ACC112 (cell line): ENCODE results near the gene WFDC10B.
"Not testable (repeated sequence)": the region's sequence is repeated elsewhere in the genome, so short reads cannot be mapped to it uniquely, and the experiment has no call there.

Experiments used
- H2AFZ ChIP-seq: fragments of 200-600 bp; sonication (generic); one replicate; pipeline ENCODE4 v1.6.0; 2017; ENCODE audit warnings: antibody characterized with exemption, low read length; ENCODE audit not compliant: unreplicated experiment
- H3K27ac ChIP-seq: fragments of 200-600 bp; sonication (generic); 2 replicates; pipeline ENCODE4 v1.5.1; 2014; ENCODE audit warnings: low read depth, mild to moderate bottlenecking, antibody characterized with exemption, low read length, moderate library complexity
- H3K27me3 ChIP-seq: fragments of 200-600 bp; sonication (generic); 2 replicates; pipeline ENCODE4 v1.6.1; 2014; ENCODE audit warnings: mild to moderate bottlenecking, antibody characterized with exemption, low read length, moderate library complexity, mixed read lengths; ENCODE audit not compliant: insufficient read depth
- H3K36me3 ChIP-seq: fragments of 200-600 bp; sonication (generic); 2 replicates; pipeline ENCODE4 v1.6.1; 2016; ENCODE audit warnings: mild to moderate bottlenecking, antibody characterized with exemption, low read length, moderate library complexity, mixed read lengths; ENCODE audit not compliant: insufficient read depth
- H3K4me1 ChIP-seq: fragments of 200-600 bp; sonication (generic); one replicate; pipeline ENCODE4 v1.6.1; 2016; ENCODE audit warnings: low read length, mixed read lengths; ENCODE audit not compliant: insufficient read depth, unreplicated experiment, control insufficient read depth
- H3K4me3 ChIP-seq: fragments of 200-600 bp; sonication (generic); 2 replicates; pipeline ENCODE4 v1.5.1; 2014; ENCODE audit warnings: mild to moderate bottlenecking, low read depth, low read length
- H3K79me2 ChIP-seq: fragments of 200-600 bp; sonication (generic); one replicate; pipeline ENCODE4 v1.6.0; 2016; ENCODE audit warnings: low read length; ENCODE audit not compliant: control insufficient read depth, unreplicated experiment, insufficient read depth

The WFDC10B gene

DNA sequence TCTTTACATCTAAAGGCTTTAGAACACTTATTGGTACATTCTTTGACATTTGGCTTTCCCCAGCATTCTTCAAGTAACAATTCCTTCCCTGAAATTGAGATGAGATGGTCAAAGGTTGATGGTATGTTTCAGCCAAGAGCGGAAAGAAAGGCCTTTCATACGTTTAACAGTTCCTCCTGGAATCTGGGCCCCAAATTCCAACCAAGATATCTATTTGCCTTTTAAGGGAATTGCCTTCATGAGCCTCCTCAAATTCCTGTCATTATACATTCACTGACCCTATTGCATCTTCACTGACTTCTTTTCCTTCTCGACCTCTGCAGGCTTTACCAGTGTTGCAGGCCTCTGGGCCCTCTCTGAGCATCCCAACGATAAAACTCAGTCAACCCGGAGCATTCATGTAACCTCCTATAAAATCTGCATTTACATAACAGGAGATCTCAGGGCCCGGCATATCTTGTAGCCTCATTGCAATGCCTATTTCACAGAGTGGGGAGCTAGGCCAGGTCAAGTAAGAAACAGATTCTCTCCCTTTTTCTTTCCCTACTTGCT, 55.4 kb downstream of the WFDC10B start:
- no peaks in the 10 kb centered on the region for H3K79me2 ChIP-seq
- no peaks in the 10 kb centered on the region for H3K36me3 ChIP-seq
- no peaks in the 10 kb centered on the region for H3K27me3 ChIP-seq
- no peak overlapping the region for H2AFZ ChIP-seq
- no peak overlapping the region for H3K4me3 ChIP-seq
- H3K27ac ChIP-seq, result no peak overlapping the region
- H3K4me1 ChIP-seq, result no peaks in the 10 kb centered on the region

DNA sequence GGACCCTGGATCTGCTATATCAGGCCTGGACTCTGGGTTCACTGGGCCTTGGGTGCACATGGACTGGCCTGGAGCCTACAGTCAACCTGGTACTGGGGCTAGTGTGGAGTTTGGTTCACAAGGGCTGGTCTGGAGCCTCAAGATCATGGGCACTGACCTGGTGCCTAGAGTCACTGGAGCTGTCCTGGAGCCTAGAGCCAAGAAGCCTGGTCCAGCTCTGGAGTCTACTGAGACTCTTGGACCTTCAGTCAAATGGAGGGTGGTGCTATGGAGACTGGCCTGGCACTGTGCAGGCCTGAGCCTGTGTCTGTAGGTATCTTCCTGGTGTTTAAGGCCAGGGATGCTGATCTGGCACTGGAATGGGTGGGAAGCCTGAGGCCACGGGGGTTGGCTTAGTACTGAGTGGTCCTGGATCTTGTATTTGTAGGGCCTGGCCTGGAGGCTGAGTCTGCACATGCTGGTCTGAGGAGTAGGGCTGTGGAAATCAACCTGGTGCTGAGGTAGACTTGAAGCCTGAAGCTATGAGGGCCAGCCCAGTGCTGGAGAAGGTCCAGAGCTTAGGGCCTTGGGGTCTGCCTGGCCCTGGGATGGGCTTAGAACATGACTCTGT, 57.3 kb downstream of the WFDC10B start:
- Histone ChIP-seq H3K36me3 (no peaks in the 10 kb centered on the region), H3K27me3 (no peaks in the 10 kb centered on the region), H3K27ac (no peak overlapping the region), H3K79me2 (no peaks in the 10 kb centered on the region), H3K4me3 (no peak overlapping the region), H3K4me1 (no peaks in the 10 kb centered on the region), H2AFZ (no peak overlapping the region)

DNA sequence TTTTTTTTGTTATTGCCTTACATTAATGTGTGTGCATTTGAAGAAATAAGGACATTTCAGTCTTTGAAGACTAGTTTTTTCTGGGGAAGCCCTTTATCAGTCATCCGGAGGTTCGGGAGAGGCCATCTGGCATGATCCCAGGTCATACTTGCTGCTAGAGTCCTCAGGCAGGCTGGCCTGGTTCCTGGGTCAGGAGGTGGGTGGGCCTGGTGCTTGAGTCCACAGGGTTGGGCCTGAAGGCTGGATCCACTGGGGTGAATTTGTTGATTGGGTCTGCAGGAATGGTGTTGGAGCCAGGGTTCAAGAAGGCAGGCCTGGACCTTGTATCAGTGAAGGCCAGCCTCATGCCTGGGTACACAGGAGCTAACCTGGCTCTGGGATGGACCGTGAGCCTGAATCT, 57.9 kb downstream of the WFDC10B start:
- Histone ChIP-seq H3K4me3 (no peak overlapping the region), H3K79me2 (no peaks in the 10 kb centered on the region), H3K27ac (no peak overlapping the region), H3K4me1 (no peaks in the 10 kb centered on the region), H3K27me3 (no peaks in the 10 kb centered on the region), H3K36me3 (no peaks in the 10 kb centered on the region), H2AFZ (no peak overlapping the region)

DNA sequence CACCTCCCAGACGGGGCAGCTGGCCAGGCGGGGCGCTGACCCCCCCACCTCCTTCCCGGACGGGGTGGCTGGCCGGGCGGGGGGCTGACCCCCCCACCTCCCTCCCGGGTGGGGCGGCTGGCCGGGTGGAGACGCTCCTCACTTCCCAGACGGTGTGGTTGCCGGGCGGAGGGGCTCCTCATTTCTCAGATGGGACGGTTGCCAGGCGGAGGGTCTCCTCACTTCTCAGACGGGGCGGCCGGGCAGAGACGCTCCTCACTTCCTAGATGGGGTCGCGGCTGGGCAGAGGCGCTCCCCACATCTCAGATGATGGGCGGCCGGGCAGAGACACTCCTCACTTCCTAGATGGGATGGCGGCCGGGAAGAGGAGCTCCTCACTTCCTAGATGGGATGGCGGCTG, 59.0 kb downstream of the WFDC10B start:
- H3K27me3 ChIP-seq, H2AFZ ChIP-seq, H3K4me1 ChIP-seq, H3K27ac ChIP-seq, H3K79me2 ChIP-seq, H3K36me3 ChIP-seq, H3K4me3 ChIP-seq: not testable (repeated sequence)

DNA sequence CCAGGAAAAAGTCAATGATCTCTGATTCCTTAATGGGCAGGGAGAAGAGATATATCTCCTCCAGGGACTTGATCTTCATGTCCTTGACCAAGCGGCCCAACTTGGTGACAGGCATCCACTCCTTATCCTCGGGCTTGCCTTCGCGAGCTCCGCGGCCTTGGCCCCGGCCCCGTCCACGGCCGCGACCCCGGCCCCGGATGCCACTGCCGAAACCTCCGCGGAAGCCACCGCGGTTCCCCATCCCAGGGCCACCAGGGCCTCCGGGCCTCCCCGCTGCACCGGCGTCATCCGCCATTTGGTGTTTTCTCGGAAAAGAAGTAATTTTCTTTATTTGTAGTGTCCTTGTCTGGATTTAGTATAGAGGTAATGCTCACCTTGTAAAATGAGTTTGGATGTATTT, 63.7 kb downstream of the WFDC10B start:
- H3K27me3 ChIP-seq, H3K4me3 ChIP-seq, H3K4me1 ChIP-seq, H3K27ac ChIP-seq, H3K36me3 ChIP-seq, H3K79me2 ChIP-seq, H2AFZ ChIP-seq: not testable (repeated sequence)

DNA sequence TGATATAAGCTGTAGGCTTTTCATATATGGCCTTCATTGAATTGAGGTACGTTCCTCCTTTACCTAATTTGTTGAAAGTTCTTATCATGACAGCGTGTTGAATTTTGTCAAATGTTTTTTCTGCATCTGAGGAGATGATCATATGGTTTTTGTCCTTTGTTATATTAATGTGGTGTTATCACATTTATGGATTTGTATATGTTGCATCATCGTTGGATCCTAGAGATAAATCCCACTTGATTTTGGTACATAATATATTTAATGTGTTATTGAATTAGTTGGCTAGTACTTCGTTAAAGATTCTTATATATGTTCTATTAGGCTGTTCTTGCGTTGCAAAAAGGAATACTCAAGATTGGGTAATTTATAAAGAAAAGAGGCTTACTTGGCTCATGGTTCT, 65.1 kb downstream of the WFDC10B start:
- H3K4me3 ChIP-seq, result no peak overlapping the region

GRCh38 chr20:45636513-45636912, 68.3 kb downstream of the WFDC10B start:
- H3K27me3 ChIP-seq, result peaks cover 11% of the 10 kb centered on the region; the same call in 1 of the 2 replicates
- H3K4me3 ChIP-seq, result no peak overlapping the region
- no peaks in the 10 kb centered on the region for H3K36me3 ChIP-seq
- no peaks in the 10 kb centered on the region for H3K4me1 ChIP-seq
- H2AFZ ChIP-seq, result no peak overlapping the region
- H3K79me2 ChIP-seq, result no peaks in the 10 kb centered on the region
- no peak overlapping the region for H3K27ac ChIP-seq

More for the DNA sequence above, 65.1 kb downstream of the WFDC10B start:
- no peak overlapping the region for H2AFZ ChIP-seq
- no peak overlapping the region for H3K27ac ChIP-seq
- no peaks in the 10 kb centered on the region for H3K79me2 ChIP-seq
- H3K27me3 ChIP-seq, result no peaks in the 10 kb centered on the region
- H3K36me3 ChIP-seq, result no peaks in the 10 kb centered on the region
- H3K4me1 ChIP-seq, result no peaks in the 10 kb centered on the region
